H1 (cell line): ENCODE results near the gene ARHGEF16. TPM values are rescaled to one million over a fixed set of nuclear protein-coding genes. Genes with fewer than 3 reads are reported as not detected.

Source experiments
- CTCF ChIA-PET: fragments of 300-600 bp; sonication (Branson Sonifier 250); formaldehyde crosslinking; loops from one replicate; lab custom pipeline; 2021; ENCODE audit not compliant: partially characterized antibody; lab: Charles Lee
- POLR2A ChIA-PET: fragments of 300-600 bp; sonication (Branson Sonifier 250); formaldehyde crosslinking; loops from one replicate; lab custom pipeline; 2021; ENCODE audit warnings: inconsistent platforms; ENCODE audit not compliant: partially characterized antibody; lab: Charles Lee
- DNase-seq, 2 experiments: peaks; one replicate each; pipeline versions ENCODE4 v3.0.0 to v3.0.0-alpha.2; 2010 to 2022; ENCODE audit warnings: low spot score in 2 of 2, low read depth in 1 of 2, mixed read lengths in 1 of 2
- FAIRE-seq: peaks from 2 replicates; lab custom pipeline; 2011; peaks lifted over from hg19 to GRCh38; lab: Jason Lieb, UNC
- H2AFZ ChIP-seq: 2 replicates; pipeline ENCODE4 v1.8.1; 2012; ENCODE audit warnings: low read length, inconsistent platforms
- H2AK5ac ChIP-seq: 2 replicates; pipeline ENCODE4 v1.6.1; 2013; ENCODE audit warnings: low read depth, low read length
- H2BK120ac ChIP-seq: replicated peaks from 2 replicates; pipeline ENCODE3; 2013; ENCODE audit warnings: low read depth, low read length, inconsistent platforms
- H2BK12ac ChIP-seq: 2 replicates; pipeline ENCODE4 v1.6.1; 2013; ENCODE audit warnings: low read depth, low read length
- H2BK15ac ChIP-seq: 2 replicates; pipeline ENCODE4 v1.6.1; 2013; ENCODE audit warnings: low read length
- H2BK20ac ChIP-seq: 2 replicates; pipeline ENCODE4 v1.6.1; 2013; ENCODE audit warnings: low read length
- H2BK5ac ChIP-seq: 2 replicates; pipeline ENCODE4 v1.6.1; 2013; ENCODE audit warnings: low read depth, low read length
- H3K14ac ChIP-seq: 2 replicates; pipeline ENCODE4 v1.6.1; 2013; ENCODE audit warnings: inconsistent platforms; ENCODE audit not compliant: insufficient read length
- H3K18ac ChIP-seq: 2 replicates; pipeline ENCODE4 v1.6.1; 2013; ENCODE audit warnings: low read length; ENCODE audit errors: extremely low read depth
- H3K23ac ChIP-seq: 2 replicates; pipeline ENCODE4 v1.6.1; 2013; ENCODE audit warnings: inconsistent platforms; ENCODE audit not compliant: insufficient read length
- H3K23me2 ChIP-seq: 2 replicates; pipeline ENCODE4 v1.6.1; 2013; ENCODE audit warnings: low read depth, low read length
- H3K27ac ChIP-seq: 2 replicates; pipeline ENCODE4 v1.6.1; 2011; ENCODE audit warnings: low read depth, low read length, inconsistent platforms
- H3K27me3 ChIP-seq, 4 experiments: replicated peaks in 1 of 4; 1 replicate in 1 of 4; 2 replicates in 3 of 4; pipeline versions ENCODE4 v1.6.1 to v1.8.1; 2011 to 2013; ENCODE audit warnings: low read length in 3 of 4, mild to moderate bottlenecking in 3 of 4, inconsistent platforms in 2 of 4, mixed read lengths in 2 of 4, moderate library complexity in 1 of 4; ENCODE audit not compliant: control insufficient read depth in 3 of 4, insufficient read depth in 3 of 4; ENCODE audit errors: extremely low read depth in 1 of 4
- H3K36me3 ChIP-seq, 4 experiments: 2 replicates each; pipeline versions ENCODE4 v1.6.1 to v1.8.1; 2011 to 2013; ENCODE audit warnings: mild to moderate bottlenecking in 4 of 4, low read length in 3 of 4, moderate library complexity in 2 of 4, control low read depth in 1 of 4, inconsistent platforms in 1 of 4; ENCODE audit not compliant: insufficient read depth in 4 of 4, control insufficient read depth in 2 of 4
- H3K4ac ChIP-seq: replicated peaks from 2 replicates; pipeline ENCODE3; 2013; ENCODE audit warnings: low read length, low read depth, mixed read lengths, inconsistent platforms; ENCODE audit not compliant: insufficient read length
- H3K4me1 ChIP-seq, 4 experiments: replicated peaks in 1 of 4; 1 replicate in 1 of 4; 2 replicates in 3 of 4; pipeline versions ENCODE4 v1.6.1 to v1.8.1; 2011 to 2013; ENCODE audit warnings: low read length in 3 of 4, inconsistent platforms in 2 of 4, mixed read lengths in 1 of 4; ENCODE audit not compliant: insufficient read depth in 4 of 4, control insufficient read depth in 3 of 4
- H3K4me2 ChIP-seq, 2 experiments: 2 replicates each; pipeline versions ENCODE4 v1.6.1 to v1.8.1; 2011 to 2013; ENCODE audit warnings: low read depth in 2 of 2, low read length in 2 of 2, control low read depth in 1 of 2, inconsistent platforms in 1 of 2, mild to moderate bottlenecking in 1 of 2; ENCODE audit not compliant: insufficient read depth in 1 of 2
- H3K4me3 ChIP-seq, 4 experiments: fragments of 200-600, 300-600 bp in 1 of 4; sonication (generic), shearing (Covaris generic), sonication (Bioruptor Twin) in 1 of 4; 2 replicates each; pipeline versions ENCODE4 v1.5.1 to v1.8.1; 2011 to 2016; ENCODE audit warnings: low read length in 4 of 4, low read depth in 3 of 4, control low read depth in 2 of 4, inconsistent platforms in 2 of 4, mild to moderate bottlenecking in 2 of 4, mixed read lengths in 1 of 4, moderate library complexity in 1 of 4; ENCODE audit not compliant: insufficient read depth in 2 of 4; ENCODE audit errors: extremely low read depth in 1 of 4
- H3K56ac ChIP-seq: replicated peaks from 2 replicates; pipeline ENCODE3; 2013; ENCODE audit warnings: low read depth, mild to moderate bottlenecking, mixed read lengths, low read length, inconsistent platforms; ENCODE audit not compliant: insufficient read length
- H3K79me1 ChIP-seq: 2 replicates; pipeline ENCODE4 v1.6.1; 2013; ENCODE audit warnings: low read depth, low read length, control low read depth
- H3K79me2 ChIP-seq, 2 experiments: 2 replicates each; pipeline versions ENCODE4 v1.6.1 to v1.8.1; 2012 to 2013; ENCODE audit warnings: low read length in 2 of 2, mild to moderate bottlenecking in 2 of 2, inconsistent platforms in 1 of 2; ENCODE audit not compliant: insufficient read depth in 2 of 2, control insufficient read depth in 1 of 2
- H3K9ac ChIP-seq, 4 experiments: replicated peaks in 1 of 4; 1 replicate in 1 of 4; 2 replicates in 3 of 4; pipeline versions ENCODE4 v1.6.1 to v1.8.1; 2011 to 2013; ENCODE audit warnings: low read depth in 3 of 4, low read length in 3 of 4, control low read depth in 2 of 4, mild to moderate bottlenecking in 2 of 4, moderate library complexity in 2 of 4, inconsistent platforms in 1 of 4; ENCODE audit errors: extremely low read depth in 1 of 4
- H3K9me3 ChIP-seq, 2 experiments: 2 replicates each; pipeline versions ENCODE4 v1.6.1 to v1.8.1; 2012 to 2013; ENCODE audit warnings: mild to moderate bottlenecking in 2 of 2, moderate library complexity in 2 of 2, control low read depth in 1 of 2, inconsistent platforms in 1 of 2, low read depth in 1 of 2, low read length in 1 of 2, mixed read lengths in 1 of 2; ENCODE audit not compliant: insufficient read depth in 2 of 2
- H4K20me1 ChIP-seq, 2 experiments: replicated peaks in 1 of 2; 2 replicates each; pipeline versions ENCODE3 to v1.8.1; 2011 to 2013; ENCODE audit warnings: inconsistent platforms in 2 of 2, low read length in 2 of 2, mild to moderate bottlenecking in 1 of 2; ENCODE audit not compliant: insufficient read depth in 2 of 2, control insufficient read depth in 1 of 2
- H4K5ac ChIP-seq: 2 replicates; pipeline ENCODE4 v1.6.1; 2013; ENCODE audit warnings: low read length, low read depth, mixed read lengths, inconsistent platforms; ENCODE audit not compliant: insufficient read length
- H4K8ac ChIP-seq: 2 replicates; pipeline ENCODE4 v1.8.0; 2013; ENCODE audit warnings: mild to moderate bottlenecking, moderate library complexity, low read length, inconsistent platforms; ENCODE audit not compliant: insufficient read depth; ENCODE audit errors: extremely low read depth
- H4K91ac ChIP-seq: replicated peaks from 2 replicates; pipeline ENCODE3; 2013; ENCODE audit warnings: low read length, mixed read lengths, inconsistent platforms; ENCODE audit not compliant: insufficient read length
- ATF3 ChIP-seq: IDR thresholded peaks from 2 replicates; pipeline ENCODE4 v1.6.1; 2011; ENCODE audit warnings: low read depth, mild to moderate bottlenecking, low read length; ENCODE audit not compliant: insufficient read depth
- MAFK ChIP-seq: IDR thresholded peaks from 2 replicates; pipeline ENCODE4 v1.6.1; 2012; ENCODE audit warnings: low read depth, mild to moderate bottlenecking, improper control_type of control experiment, low read length
- WGBS, 2 experiments: shearing (Covaris generic) in 1 of 2; methylation state at CpG; one replicate each; pipeline versions ENCODE4 v1.1.6 to v1.1.7; 2013 to 2015; ENCODE audit warnings: low lambda C conversion rate in 2 of 2, mixed read lengths in 2 of 2, inconsistent platforms in 1 of 2, low coverage in 1 of 2, missing lambda C conversion rate in 1 of 2; ENCODE audit not compliant: insufficient replicate concordance in 2 of 2, insufficient coverage in 1 of 2, insufficient read length in 1 of 2; ENCODE audit errors: extremely low coverage in 1 of 2, missing lambda C conversion rate in 1 of 2; 5-methylcytosine and 5-hydroxymethylcytosine counted together
- polyA plus RNA-seq, 7 experiments: library from polyadenylated mRNA; depleted of rRNA in 3 of 7; stranded (reverse) in 5 of 7; unstranded in 2 of 7; fragments of >200 nt in 5 of 7; fragments of 200-250 nt in 2 of 7; gene quantifications; 1 replicate in 5 of 7; 2 replicates in 1 of 7; 4 replicates in 1 of 7; pipeline versions ENCODE4 v1.2.1 to v1.2.3, GENCODE V29; 2011 to 2013; ENCODE audit warnings: missing spikeins in 2 of 7, mixed read lengths in 2 of 7
- total RNA-seq: library from RNA; stranded (reverse); fragmentation: NEBNext Ultra II Directional; extraction: Animal tissue kit (Norgen Biotek cat#: 25700); gene quantifications from 2 replicates; pipeline ENCODE4 v1.2.1, GENCODE V29; 2021

The ARHGEF16 gene
- total and polyA plus RNA-seq, 2 of the 8 experiments (the other 6 are each of a cell fraction or from before 2014, with no cell fraction given): 18.3 to 20.7 TPM

- no peak overlapping the region; the same call in 1 of the 2 replicates for H3K18ac ChIP-seq
- 88% methylated on average over 15 of the region's 28 CpGs; no CpG with 5 or more reads in 1 of the 2 experiments for WGBS, 2 experiments
- no peak overlapping the region for H2BK5ac ChIP-seq
- ChIA-PET POLR2A (no interaction called here), CTCF (interaction anchor here (0.6 to 2.8 kb wide), 8 partner anchors 9 to 1110 kb away, joined by 3 to 23 read pairs (median 3); no protein-coding TSS in a partner anchor)
- no peak overlapping the region for H2BK120ac ChIP-seq
- no peak overlapping the region for H2AK5ac ChIP-seq
- no peak for FAIRE-seq
- peaks cover 0 to 3% (median under 1%) of the 10 kb centered on the region in 4 experiments; a peak in 2 of 7 replicates for H3K4me1 ChIP-seq
- no peak overlapping the region for H3K4me2 ChIP-seq
- H3K4ac ChIP-seq: no peak overlapping the region
- H2BK12ac ChIP-seq: no peak overlapping the region
- H4K5ac ChIP-seq: no peak overlapping the region
- no peak overlapping the region for H2BK15ac ChIP-seq
- H3K23me2 ChIP-seq: peaks cover under 1% of the 10 kb centered on the region; the same call in 1 of the 2 replicates
- no peak overlapping the region for H2BK20ac ChIP-seq
- no peak for TF ChIP-seq ATF3
- TF ChIP-seq MAFK: no peak
- H4K8ac ChIP-seq: no peak overlapping the region; the same call in 1 of the 2 replicates
- no peaks in the 10 kb centered on the region for H3K27me3 ChIP-seq
- no peak overlapping the region for H3K4me3 ChIP-seq
- peaks cover 0 to 12% of the 10 kb centered on the region in 2 experiments for H4K20me1 ChIP-seq
- H3K56ac ChIP-seq: no peak overlapping the region
- H3K9me3 ChIP-seq: no peaks in the 10 kb centered on the region
- H3K9ac ChIP-seq: no peak overlapping the region
- H2AFZ ChIP-seq: no peak overlapping the region
- H3K23ac ChIP-seq: no peak overlapping the region
- H3K79me2 ChIP-seq: no peaks in the 10 kb centered on the region
- peaks cover 5% of the 10 kb centered on the region; the same call in 1 of the 2 replicates for H3K79me1 ChIP-seq
- H3K27ac ChIP-seq: no peak overlapping the region
- peaks cover 0 to 4% (median 0%) of the 10 kb centered on the region in 4 experiments; a peak in 1 of 8 replicates for H3K36me3 ChIP-seq
- H3K14ac ChIP-seq: no peak overlapping the region
- no peak overlapping the region for H4K91ac ChIP-seq
- DNase-seq: no peak
Measured at GRCh38 chr1:3465091-3465934, 10.8 kb downstream of the ARHGEF16 start.
